Measurements from ENCODE around the gene EIF4E3.

The EIF4E3 gene

DNA sequence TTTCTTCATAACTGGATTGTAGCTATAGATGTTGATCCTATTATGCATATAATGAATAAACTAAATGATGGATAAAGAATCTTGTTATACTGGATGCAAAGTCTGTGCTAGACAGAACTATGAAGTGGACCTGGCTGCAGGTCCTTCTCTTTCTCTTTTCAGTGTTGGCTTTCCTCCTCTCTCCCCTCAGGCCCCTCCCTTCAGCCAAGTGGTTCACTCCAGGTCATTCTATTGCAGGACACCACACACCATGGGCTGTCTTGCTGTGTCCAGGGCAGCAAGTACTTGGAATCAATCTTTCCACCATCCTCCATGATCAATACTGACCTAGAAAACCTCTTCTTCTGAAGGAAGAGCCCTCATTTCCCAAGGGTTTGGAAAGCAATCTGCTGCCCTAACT, 20.3 kb downstream of the EIF4E3 start:
- TF ChIP-seq, protein P1, sequence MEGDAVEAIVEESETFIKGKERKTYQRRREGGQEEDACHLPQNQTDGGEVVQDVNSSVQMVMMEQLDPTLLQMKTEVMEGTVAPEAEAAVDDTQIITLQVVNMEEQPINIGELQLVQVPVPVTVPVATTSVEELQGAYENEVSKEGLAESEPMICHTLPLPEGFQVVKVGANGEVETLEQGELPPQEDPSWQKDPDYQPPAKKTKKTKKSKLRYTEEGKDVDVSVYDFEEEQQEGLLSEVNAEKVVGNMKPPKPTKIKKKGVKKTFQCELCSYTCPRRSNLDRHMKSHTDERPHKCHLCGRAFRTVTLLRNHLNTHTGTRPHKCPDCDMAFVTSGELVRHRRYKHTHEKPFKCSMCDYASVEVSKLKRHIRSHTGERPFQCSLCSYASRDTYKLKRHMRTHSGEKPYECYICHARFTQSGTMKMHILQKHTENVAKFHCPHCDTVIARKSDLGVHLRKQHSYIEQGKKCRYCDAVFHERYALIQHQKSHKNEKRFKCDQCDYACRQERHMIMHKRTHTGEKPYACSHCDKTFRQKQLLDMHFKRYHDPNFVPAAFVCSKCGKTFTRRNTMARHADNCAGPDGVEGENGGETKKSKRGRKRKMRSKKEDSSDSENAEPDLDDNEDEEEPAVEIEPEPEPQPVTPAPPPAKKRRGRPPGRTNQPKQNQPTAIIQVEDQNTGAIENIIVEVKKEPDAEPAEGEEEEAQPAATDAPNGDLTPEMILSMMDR (conservative IDR thresholded peaks at IDR 0.05; ENCODE audit: low read depth, low read length) = no peak
- Histone ChIP-seq H3K27me3 (ENCODE audit: insufficient read depth, low read depth) (no peaks in the 10 kb centered on the region), H3K4me3 (IDR thresholded peaks at IDR 0.05; ENCODE audit: insufficient read depth, low read depth, low read length) (no peak overlapping the region), H3K36me3 (ENCODE audit: insufficient read depth) (no peaks in the 10 kb centered on the region), H3K79me2 (ENCODE audit: insufficient read depth, low read depth) (no peaks in the 10 kb centered on the region), H3K4me1 (ENCODE audit: low read depth, poor library complexity, severe bottlenecking) (no peaks in the 10 kb centered on the region), H4K20me1 (ENCODE audit: insufficient read depth) (no peaks in the 10 kb centered on the region), H3K27ac (no peak overlapping the region), H3K9ac (no peak overlapping the region), H2AFZ (ENCODE audit: low read depth) (no peak overlapping the region), H3K4me2 (no peak overlapping the region)

DNA sequence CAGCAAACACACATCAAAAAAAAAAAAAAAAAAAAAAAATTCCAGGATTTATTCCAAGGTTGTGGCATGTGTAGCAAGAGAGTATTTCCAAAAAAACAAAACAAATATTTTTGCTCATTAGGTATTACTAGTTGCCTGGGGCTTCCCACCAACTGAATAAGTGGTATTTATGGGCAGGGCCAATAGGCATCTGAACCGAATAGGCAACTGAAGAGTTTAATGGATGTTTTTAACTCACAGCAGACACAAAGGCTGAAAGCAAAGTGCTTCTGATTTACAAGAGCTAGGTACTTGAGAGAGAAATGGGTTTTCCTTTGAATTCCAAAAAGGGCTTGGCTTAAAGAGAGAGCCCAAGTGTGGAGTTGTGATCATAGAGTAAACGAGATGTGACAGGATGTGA, 21.4 kb downstream of the EIF4E3 start:
- Histone ChIP-seq H3K79me2 (ENCODE audit: insufficient read depth, low read depth) (no peaks in the 10 kb centered on the region), H4K20me1 (ENCODE audit: insufficient read depth) (no peaks in the 10 kb centered on the region), H2AFZ (ENCODE audit: low read depth) (no peak overlapping the region), H3K9ac (no peak overlapping the region), H3K27me3 (ENCODE audit: insufficient read depth, low read depth) (no peaks in the 10 kb centered on the region), H3K27ac (no peak overlapping the region), H3K4me2 (no peak overlapping the region), H3K4me1 (ENCODE audit: low read depth, poor library complexity, severe bottlenecking) (no peaks in the 10 kb centered on the region), H3K36me3 (ENCODE audit: insufficient read depth) (no peaks in the 10 kb centered on the region), H3K4me3 (IDR thresholded peaks at IDR 0.05; ENCODE audit: insufficient read depth, low read depth, low read length) (no peak overlapping the region)
- TF ChIP-seq, protein P1 (conservative IDR thresholded peaks at IDR 0.05; ENCODE audit: low read depth, low read length) = no peak

DNA sequence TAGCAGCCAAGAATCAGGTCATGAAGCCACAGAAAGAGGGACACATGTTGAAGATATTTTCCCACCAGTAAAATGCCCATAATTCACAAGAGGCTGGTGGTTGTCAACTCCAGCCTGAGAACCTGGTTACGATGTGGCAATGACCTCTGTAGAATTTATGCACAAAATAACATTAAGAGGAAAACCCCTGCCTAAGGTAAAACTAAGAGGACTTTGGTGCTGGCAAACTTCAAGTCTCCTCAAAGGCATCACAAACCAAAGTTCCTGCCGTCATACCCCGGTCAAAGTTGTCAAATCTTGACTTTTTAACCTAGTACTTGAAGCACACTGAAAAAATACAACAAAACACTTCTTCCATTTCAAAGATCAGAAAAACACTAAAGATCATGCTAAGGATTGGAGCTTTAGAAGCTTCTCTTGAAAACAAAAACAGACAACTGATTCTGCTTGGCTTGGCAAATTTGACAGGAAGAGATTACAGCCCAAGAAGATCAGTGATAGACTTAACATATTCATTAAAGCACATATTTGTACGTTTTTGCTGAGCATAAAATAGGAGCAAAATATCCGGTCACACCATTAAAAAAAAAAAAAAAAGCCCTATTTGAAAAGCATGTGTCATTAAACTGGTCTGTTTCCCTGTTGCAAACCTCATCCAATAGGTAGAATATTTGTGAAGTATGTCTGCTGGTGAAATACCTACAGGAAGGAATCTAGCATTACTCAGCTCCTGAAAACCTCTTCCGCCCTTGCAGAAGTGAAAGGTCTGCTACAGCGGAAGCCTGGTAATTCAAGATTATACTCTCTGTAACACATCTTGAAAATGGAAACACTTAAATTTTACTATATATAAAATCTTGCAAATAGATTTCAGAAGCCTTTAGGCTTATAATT, 22.8 kb downstream of the EIF4E3 start:
- H3K36me3 ChIP-seq (ENCODE audit: insufficient read depth) = no peaks in the 10 kb centered on the region
- no peak overlapping the region for H2AFZ ChIP-seq (ENCODE audit: low read depth)
- no peak overlapping the region for H3K4me3 ChIP-seq (IDR thresholded peaks at IDR 0.05; ENCODE audit: insufficient read depth, low read depth, low read length)
- TF ChIP-seq, protein P1 (conservative IDR thresholded peaks at IDR 0.05; ENCODE audit: low read depth, low read length) = no peak
- H3K4me2 ChIP-seq = no peak overlapping the region
- H3K27ac ChIP-seq = no peak overlapping the region
- H3K79me2 ChIP-seq (ENCODE audit: insufficient read depth, low read depth) = no peaks in the 10 kb centered on the region
- no peaks in the 10 kb centered on the region for H3K4me1 ChIP-seq (ENCODE audit: low read depth, poor library complexity, severe bottlenecking)
- H3K9ac ChIP-seq = no peak overlapping the region
- no peaks in the 10 kb centered on the region for H3K27me3 ChIP-seq (ENCODE audit: insufficient read depth, low read depth)
- H4K20me1 ChIP-seq (ENCODE audit: insufficient read depth) = no peaks in the 10 kb centered on the region

DNA sequence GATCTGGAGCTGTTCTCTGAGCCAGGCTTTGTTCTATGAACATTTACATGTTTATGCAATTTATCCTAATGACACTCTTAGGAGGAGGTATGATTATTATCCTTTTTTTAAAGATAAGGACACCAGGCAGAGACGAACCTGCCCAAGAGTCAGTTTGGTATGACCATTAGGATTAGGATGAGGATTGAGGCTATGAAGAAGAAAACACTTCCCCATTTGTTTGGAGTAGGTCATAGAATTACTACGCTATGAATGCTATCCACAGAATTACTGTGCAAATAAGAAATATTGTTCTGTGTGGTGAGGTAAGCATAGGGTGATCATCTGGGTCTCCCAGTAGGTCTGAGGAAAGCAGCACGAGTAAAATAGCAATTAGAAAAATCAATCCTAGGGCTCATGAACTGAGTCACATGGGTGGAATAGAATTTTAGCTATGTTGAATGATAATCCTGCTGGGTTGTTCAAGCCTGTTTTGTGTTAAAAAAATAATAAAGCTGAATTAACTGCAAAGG, 23.9 kb downstream of the EIF4E3 start:
- no peak overlapping the region for H3K4me3 ChIP-seq (IDR thresholded peaks at IDR 0.05; ENCODE audit: insufficient read depth, low read depth, low read length)

More for the DNA sequence above, 23.9 kb downstream of the EIF4E3 start:
- Histone ChIP-seq H3K27ac (no peak overlapping the region), H3K4me1 (ENCODE audit: low read depth, poor library complexity, severe bottlenecking) (no peaks in the 10 kb centered on the region), H2AFZ (ENCODE audit: low read depth) (no peak overlapping the region), H3K9ac (no peak overlapping the region), H3K4me2 (no peak overlapping the region), H3K27me3 (ENCODE audit: insufficient read depth, low read depth) (no peaks in the 10 kb centered on the region), H4K20me1 (ENCODE audit: insufficient read depth) (no peaks in the 10 kb centered on the region), H3K79me2 (ENCODE audit: insufficient read depth, low read depth) (no peaks in the 10 kb centered on the region), H3K36me3 (ENCODE audit: insufficient read depth) (no peaks in the 10 kb centered on the region)
- TF ChIP-seq, protein P1 (conservative IDR thresholded peaks at IDR 0.05; ENCODE audit: low read depth, low read length) = no peak

All from KMS-11 (cell line).